LNCaP clone FGC (cell line): ENCODE data around the gene CPAMD8.

ENCODE experiments used
- DNase-seq: peaks from one replicate; pipeline ENCODE4 v3.0.0-alpha.2; 2011; ENCODE audit warnings: low read depth
- H3K4me3 ChIP-seq: 2 replicates; pipeline ENCODE4 v1.5.1; 2011; ENCODE audit warnings: mild to moderate bottlenecking, low read depth, low read length, control low read depth
- TF ChIP-seq, protein P1 (sequence below): IDR thresholded peaks from 2 replicates; pipeline ENCODE4 v1.5.1; 2012; ENCODE audit warnings: mild to moderate bottlenecking; ENCODE audit not compliant: control insufficient read depth, insufficient read depth; ENCODE audit errors: extremely low read depth

CPAMD8 gene

GRCh38 chr19:16889366-16889882, 137.2 kb downstream of the CPAMD8 start:
- no peak overlapping the region for H3K4me3 ChIP-seq
- DNase-seq, result no peak
- TF ChIP-seq, protein P1, sequence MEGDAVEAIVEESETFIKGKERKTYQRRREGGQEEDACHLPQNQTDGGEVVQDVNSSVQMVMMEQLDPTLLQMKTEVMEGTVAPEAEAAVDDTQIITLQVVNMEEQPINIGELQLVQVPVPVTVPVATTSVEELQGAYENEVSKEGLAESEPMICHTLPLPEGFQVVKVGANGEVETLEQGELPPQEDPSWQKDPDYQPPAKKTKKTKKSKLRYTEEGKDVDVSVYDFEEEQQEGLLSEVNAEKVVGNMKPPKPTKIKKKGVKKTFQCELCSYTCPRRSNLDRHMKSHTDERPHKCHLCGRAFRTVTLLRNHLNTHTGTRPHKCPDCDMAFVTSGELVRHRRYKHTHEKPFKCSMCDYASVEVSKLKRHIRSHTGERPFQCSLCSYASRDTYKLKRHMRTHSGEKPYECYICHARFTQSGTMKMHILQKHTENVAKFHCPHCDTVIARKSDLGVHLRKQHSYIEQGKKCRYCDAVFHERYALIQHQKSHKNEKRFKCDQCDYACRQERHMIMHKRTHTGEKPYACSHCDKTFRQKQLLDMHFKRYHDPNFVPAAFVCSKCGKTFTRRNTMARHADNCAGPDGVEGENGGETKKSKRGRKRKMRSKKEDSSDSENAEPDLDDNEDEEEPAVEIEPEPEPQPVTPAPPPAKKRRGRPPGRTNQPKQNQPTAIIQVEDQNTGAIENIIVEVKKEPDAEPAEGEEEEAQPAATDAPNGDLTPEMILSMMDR, result no peak

- H3K4me3 ChIP-seq, result no peak within 1 kb of the TSS
- DNase-seq, result no peak
- TF ChIP-seq, protein P1, result no peak
These were observed 137.8 kb downstream of the CPAMD8 start, which contains the start of gene F2RL3 for GRCh38 chr19:16888629-16889365. Gene F2RL3 (plus strand): TSS chr19:16888999. CDS start chr19:16889190, 191 bp downstream.

- no peak for DNase-seq
- no peak overlapping the region for H3K4me3 ChIP-seq
- TF ChIP-seq, protein P1, result no peak
These were observed 139.0 kb downstream of the CPAMD8 start for GRCh38 chr19:16887353-16888265.

- no peak for DNase-seq
- TF ChIP-seq, protein P1, result no peak
- H3K4me3 ChIP-seq, result no peak overlapping the region
These were observed 140.2 kb downstream of the CPAMD8 start for GRCh38 chr19:16886305-16886880.

DNA sequence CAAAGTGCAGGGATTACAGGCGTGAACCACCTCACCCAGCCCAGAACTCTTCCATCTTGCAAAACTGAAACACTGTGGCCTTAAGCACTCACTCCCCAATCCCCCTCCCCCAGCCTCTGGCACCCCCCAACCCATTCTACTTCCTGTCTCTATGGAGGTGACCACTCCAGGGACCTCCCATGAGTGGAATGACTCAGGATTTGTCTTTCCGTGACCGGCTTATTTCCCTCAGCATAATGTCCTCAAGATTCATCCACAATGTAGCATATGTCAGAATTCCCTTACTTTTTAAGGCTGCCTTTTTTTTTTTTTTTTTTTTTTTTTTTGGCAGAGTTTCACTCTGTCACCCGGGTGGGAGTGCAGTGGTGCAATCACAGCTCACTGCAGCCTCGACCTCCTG, 141.4 kb downstream of the CPAMD8 start:
- TF ChIP-seq, protein P1, result no peak
- no peak overlapping the region for H3K4me3 ChIP-seq
- DNase-seq, result no peak

- TF ChIP-seq, protein P1, result no peak
- H3K4me3 ChIP-seq, result no peak overlapping the region
- no peak for DNase-seq
These were observed 143.1 kb downstream of the CPAMD8 start for GRCh38 chr19:16883522-16883921.
